HG02840 (cell line): ENCODE data around the gene ZNF536.
"Not testable (repeated sequence)": the region's sequence is repeated elsewhere in the genome, so short reads cannot be mapped to it uniquely, and the experiment has no call there.

Source experiments
- ATAC-seq: cut with Tn5 transposase; IDR thresholded peaks from one replicate; pipeline ENCODE4 v1.9.1; 2021; ENCODE audit warnings: mild to moderate bottlenecking, moderate library complexity, moderate number of reproducible peaks; ENCODE audit not compliant: unreplicated experiment, low FRiP score

Gene ZNF536

DNA sequence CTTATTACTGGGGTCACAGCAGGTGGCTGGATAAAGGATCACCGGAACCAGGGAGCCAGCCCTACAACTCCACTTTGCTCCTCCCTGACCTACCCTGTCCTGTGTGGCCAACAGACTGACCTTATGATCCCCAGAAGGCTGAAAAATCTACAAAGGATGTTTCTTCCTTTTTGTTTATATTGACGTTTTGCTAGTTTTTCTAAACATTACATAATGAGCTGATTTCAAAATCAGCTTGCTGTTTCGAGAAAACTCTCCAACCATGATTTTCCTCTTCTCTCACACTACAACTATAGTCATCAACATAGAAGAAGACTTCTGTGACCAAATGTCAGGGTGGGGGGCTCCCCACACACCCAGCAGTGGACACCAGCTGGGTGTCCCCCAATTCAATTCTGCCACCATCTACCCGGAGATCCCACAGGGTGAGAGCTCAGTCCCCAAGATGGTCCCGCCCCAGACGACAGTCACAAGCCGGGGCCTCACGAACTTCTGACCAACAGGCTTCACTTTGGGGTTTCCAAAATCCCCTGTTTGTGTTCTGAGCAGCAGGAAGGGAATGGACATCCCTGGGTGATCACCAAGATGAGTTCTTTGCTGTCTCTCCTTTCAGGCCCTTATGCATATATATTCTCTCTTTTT, 35.0 kb downstream of the ZNF536 start:
- ATAC-seq = no peak

- ATAC-seq = no peak
Measured at GRCh38 chr19:30408734-30409301, 36.6 kb downstream of the ZNF536 start.

- no peak for ATAC-seq
Measured at GRCh38 chr19:30411714-30412113, 39.5 kb downstream of the ZNF536 start.

DNA sequence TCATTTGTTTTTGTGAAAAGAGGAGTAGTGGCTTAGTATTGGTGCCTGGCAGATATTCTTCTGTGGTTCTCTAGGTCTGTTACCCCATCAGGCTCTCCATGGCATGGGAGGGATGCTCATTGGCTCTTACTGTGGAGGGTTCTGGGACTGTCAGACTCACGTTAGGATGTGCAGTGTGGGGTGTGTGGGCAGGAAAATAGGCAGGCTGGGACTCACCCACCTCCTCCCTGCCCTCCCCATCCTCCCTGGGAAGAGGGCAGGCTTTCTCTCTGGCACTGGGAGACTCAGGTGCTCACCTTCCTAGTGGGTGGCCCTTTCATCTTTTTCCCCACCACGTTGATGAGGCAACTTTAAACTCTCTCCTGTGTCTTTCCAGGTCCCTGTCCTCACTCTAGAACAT, 44.2 kb downstream of the ZNF536 start:
- no peak for ATAC-seq

GRCh38 chr19:30417166-30417565, 45.0 kb downstream of the ZNF536 start:
- ATAC-seq = not testable (repeated sequence)

- ATAC-seq = no peak
Measured at GRCh38 chr19:30419568-30420180, 47.5 kb downstream of the ZNF536 start.

- ATAC-seq = no peak
Measured at GRCh38 chr19:30420316-30420715, 48.1 kb downstream of the ZNF536 start.

- ATAC-seq = no peak
Measured at GRCh38 chr19:30420881-30421280, 48.7 kb downstream of the ZNF536 start.

- no peak for ATAC-seq
Measured at GRCh38 chr19:30421571-30421970, 49.4 kb downstream of the ZNF536 start.

GRCh38 chr19:30423481-30423880, 51.3 kb downstream of the ZNF536 start:
- ATAC-seq = no peak

- ATAC-seq = no peak
Measured at GRCh38 chr19:30425885-30426838, 54.0 kb downstream of the ZNF536 start.

DNA sequence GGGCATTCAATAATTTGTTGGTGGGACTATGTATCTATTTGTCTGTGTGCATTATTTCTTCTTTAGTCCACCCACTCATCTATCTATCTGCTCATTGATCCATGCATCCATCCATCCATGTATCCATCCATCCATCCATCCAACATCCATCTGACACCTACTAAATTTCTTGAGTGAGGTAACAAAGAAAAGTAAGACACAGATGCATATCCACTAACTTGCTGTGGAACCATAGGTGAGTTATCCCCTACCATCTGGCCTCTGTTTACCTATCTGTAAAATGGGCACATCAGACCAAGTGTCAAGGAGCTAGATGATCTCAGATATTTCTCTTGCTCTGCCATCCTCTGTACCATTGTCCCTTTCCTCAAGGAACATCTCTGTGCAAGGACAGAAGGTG, 54.7 kb downstream of the ZNF536 start:
- ATAC-seq = no peak

DNA sequence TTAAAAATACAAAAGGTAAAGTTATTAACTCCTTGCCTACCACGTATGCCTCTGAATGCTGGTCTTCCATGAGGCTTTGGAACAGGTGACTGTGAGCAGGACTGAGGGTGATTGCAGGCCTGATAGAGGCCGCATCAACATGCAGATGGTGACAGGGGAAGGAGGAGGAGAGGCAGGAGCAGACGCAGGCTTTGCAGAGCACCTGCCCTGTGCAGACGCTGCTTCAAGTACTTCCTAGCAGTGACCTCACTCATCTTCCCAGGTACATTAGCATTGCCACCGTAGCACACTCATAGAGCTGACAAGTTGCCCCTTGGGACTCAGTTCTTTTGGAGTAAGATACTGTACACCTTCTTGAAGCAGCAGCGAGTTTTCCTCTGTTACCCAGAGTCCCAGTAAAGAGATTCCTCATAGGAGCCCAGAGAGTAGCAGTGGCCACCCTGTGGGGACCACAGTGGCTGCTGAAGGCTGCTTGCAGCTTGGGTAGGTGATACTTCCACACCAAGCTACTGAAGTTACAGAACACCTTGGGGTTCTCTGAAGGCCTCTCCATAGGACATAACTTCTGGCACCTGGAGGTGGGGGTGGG, 56.0 kb downstream of the ZNF536 start:
- no peak for ATAC-seq

DNA sequence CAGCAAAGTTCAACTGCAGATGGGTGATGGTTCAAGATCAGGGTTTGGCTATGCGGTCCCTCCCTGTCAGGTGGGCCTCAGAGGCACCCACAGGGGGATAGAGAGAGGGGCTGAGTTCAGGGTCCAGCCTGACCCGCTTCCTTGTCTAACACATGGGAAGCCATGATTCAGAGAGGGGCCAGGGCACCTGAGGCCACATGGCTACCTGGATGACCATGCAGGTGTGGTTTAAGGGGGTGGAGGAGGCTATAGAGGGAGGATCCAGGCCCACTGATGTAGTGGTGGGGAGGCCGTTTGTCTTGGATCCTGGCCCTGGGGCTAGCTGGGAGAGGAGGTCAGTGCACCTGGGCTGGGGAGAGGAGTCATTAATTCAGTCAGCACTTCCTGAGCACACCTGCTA, 56.7 kb downstream of the ZNF536 start:
- ATAC-seq = no peak

DNA sequence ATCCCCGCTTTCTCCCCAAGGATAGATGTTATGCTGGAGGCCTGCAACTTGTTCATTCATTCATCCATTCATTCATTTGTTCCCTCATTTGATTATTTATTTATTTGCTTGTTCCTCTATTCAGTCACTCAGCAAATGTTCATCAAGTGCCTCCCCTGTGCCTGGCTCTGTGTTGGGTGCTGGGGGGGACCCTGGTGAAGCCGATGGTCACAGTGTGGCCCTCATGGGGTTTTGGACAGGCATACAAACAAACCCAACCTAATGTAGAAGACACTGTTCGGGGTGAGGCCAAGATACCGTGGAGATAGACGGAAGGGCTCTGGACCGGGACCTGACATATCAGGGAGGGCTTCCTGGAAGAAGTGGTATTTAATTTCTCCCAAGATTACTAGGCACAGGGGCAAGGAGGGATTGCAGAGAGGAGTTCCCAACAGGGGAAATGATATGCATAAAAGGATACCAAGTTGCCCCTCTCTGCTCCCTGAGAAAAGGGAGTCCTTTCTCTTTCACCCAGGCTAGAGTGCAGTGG, 58.1 kb downstream of the ZNF536 start:
- no peak for ATAC-seq

GRCh38 chr19:30431591-30431990, 59.4 kb downstream of the ZNF536 start:
- ATAC-seq = no peak

DNA sequence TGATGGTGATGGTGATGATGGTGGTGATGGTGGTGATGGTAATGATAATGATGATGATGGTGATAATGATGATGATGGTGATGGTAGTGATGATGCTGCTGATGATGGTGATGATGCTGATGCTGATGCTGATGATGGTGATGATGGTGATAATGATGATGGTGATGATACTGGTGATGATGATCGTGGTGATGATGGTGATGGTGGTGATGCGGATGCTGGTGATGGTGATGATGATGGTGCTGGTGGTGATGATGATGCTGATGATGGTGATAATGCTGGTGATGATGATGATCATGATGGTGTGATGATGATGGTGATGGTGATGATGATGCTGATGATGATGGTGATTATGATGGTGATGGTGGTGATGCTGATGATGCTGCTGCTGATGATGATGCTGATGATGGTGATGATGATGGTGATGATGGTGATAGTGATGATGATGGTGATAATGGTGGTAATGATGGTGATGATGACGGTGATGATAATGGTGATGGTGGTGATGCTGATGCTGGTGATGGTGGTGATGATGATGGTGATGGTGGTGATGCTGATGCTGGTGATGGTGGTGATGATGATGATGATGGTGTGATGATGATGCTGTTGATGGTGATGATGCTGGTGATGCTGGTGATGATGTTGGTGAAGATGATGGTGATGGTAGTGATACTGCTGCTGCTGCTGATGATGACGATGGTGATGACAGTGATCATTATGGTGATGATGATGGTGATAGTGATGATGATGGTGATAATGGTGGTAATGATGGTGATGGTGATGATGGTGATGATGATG, 62.8 kb downstream of the ZNF536 start:
- no peak for ATAC-seq

- ATAC-seq = no peak
Measured at GRCh38 chr19:30437869-30438268, 65.7 kb downstream of the ZNF536 start.

DNA sequence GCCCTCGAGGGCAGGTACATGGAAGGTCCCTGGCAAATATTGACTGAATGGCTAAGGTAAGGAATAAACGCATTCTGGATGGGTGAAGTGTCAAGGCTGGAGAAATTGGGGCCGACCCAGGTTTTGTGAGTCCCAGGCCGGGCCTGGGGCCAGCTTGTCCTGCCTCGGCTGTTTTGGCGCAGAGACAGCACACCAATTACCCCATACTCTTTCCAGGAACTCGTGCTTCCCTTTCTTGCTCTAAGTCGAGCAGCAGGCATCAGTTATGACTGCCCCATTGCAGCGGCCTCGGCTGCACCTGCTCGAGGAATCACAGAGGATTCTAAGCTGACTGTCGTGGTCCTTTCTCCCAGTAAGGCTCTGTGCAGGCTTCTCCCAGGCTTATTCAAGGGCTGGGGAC, 67.1 kb downstream of the ZNF536 start:
- ATAC-seq = no peak

DNA sequence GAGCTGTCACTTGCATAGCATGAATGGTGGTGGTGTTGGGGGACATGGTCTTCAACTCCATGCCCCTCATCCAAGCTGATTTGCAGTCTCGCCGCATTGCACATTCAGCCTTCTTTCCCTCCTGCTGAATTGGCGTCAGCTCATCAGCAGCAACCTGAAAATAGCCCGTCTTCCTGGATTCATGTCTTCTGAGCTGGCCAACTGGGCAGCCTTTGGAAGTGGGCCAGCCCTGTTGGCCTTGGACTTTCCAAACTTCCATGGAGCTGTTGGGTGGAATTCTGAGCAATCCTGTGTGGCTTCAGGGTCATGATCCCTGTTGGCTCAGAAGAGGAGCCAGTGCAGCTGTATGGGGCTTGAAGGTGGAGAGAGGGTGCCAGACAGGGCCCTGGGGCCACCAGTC, 68.8 kb downstream of the ZNF536 start:
- ATAC-seq = no peak
